HG03521 (cell line): ENCODE data around the gene LRTM2.

ENCODE experiments used
- ATAC-seq: cut with Tn5 transposase; IDR thresholded peaks from one replicate; pipeline ENCODE4 v1.9.1; 2021; ENCODE audit warnings: mild to moderate bottlenecking, moderate library complexity; ENCODE audit not compliant: unreplicated experiment

LRTM2 gene

GRCh38 chr12:1827826-1828805 lies 7.8 kb downstream of the LRTM2 start:
- no peak for ATAC-seq

- ATAC-seq: no peak
These were observed 8.5 kb downstream of the LRTM2 start for GRCh38 chr12:1828856-1829255.

- ATAC-seq: no peak
These were observed 9.0 kb downstream of the LRTM2 start for GRCh38 chr12:1829306-1829900.

- no peak for ATAC-seq
These were observed 10.1 kb downstream of the LRTM2 start for GRCh38 chr12:1830401-1830845.

DNA sequence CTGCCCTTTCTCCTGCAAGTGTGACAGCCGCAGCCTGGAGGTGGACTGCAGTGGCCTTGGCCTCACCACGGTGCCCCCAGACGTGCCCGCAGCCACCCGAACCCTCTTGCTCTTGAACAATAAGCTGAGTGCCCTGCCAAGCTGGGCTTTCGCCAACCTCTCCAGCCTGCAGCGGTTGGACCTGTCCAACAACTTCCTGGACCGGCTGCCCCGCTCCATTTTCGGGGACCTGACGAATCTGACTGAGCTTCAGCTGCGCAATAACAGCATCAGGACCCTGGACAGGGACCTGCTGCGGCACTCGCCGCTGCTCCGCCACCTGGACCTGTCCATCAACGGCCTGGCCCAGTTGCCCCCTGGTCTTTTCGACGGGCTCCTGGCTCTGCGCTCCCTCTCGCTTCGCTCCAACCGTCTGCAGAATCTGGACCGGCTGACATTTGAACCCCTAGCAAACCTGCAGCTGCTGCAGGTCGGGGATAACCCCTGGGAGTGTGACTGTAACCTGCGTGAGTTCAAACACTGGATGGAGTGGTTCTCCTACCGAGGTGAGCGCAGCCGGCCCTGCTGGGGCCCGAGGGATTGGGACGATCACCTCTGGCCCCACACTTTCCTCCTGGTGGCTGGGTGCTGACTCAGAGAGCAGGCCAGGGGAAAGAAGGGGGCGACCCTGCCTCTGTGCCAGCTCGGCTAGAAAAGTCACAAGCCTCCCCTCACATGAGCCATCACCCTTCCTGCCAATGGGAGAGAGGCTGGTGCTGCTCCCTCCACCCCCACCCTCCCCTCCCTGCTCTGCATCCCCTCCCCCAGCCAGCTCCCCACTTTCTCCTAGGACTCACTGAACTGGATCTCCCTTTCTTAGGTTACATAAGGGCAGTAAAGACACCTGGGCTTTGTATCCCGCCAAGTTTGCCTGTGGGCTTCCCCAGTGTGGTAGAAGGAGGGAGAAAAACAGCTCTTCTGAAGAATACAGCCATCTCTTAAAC lies 10.9 kb downstream of the LRTM2 start:
- no peak for ATAC-seq

DNA sequence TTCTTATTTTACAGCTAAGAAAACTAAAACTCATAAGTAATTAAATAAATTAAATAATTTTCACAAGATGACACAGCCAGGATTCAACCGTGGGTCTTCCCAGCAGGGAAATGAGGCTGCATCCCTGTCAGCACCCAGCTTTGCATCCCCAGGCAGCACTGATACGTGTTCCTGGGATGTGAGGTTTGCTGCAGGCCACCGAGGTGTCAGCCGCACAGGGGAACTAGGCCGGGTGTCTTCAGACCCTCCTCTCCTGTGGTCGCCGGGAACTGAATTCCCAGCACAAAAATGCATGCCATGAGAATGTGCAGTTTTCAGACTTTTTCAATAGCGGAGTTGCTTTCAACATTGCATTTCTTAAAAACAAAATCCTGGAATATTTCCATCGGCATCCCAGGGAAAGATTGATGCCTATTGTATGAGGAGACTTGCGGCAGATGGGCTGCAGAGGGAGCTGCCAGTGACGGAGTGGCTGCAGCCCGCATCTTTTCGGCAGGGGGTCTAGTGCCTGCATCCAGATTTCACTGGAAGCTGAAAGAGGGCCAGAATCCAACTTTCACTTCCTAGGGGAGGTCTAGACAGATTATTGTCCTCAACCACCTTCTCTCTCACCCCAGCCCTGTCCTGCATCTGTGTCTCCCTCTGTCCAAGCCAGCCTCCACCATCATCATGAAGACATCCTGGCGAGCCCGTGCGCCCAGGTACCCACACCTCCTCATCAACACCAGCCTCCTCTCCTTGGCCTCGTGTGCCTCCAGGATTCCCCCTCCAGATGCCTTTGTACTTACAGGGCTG lies 12.6 kb downstream of the LRTM2 start:
- no peak for ATAC-seq

DNA sequence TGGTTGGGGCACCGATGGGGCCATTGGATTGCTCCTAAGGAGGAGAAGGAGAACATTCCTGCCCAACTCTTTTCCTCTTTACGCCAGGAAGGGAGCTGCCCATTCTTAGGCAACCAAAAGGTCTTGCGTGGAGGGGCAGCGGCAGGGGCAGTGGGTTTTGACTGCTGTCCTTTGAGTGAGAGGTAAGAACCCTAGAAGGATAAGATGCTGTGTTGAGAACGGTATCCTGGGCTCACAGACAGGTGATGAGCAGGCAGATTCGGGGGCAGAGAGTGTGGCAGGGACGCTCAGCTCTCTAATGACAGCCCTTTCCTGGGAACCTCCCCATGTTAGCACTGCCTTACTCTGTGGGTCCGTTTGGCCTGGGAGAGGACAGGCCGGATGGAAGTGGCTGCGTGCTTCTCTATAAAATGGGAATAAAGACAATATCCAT lies 13.2 kb downstream of the LRTM2 start:
- no peak for ATAC-seq

DNA sequence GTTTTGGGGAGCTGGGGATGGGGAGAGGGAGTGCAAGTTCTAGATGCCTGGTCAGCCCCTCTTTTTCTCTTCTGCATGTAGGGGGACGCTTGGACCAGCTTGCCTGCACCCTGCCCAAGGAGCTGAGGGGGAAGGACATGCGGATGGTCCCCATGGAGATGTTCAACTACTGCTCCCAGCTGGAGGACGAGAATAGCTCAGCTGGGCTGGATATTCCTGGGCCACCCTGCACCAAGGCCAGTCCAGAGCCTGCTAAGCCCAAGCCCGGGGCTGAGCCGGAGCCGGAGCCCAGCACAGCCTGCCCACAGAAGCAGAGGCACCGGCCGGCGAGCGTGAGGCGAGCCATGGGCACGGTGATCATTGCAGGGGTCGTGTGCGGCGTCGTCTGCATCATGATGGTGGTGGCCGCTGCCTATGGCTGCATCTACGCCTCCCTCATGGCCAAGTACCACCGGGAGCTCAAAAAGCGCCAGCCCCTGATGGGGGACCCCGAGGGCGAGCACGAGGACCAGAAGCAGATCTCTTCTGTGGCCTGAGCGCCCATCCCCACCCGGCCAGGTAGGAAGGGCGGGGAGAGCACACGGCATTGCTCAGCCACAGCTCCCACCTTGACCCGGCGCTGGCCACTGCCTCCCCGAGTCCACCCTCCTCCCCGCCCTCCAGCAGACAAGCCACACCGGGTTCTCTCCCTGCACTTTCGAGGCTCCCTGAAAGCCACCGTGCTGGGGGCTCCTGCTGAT lies 14.0 kb downstream of the LRTM2 start:
- ATAC-seq: no peak

- ATAC-seq: no peak
These were observed 15.1 kb downstream of the LRTM2 start for GRCh38 chr12:1835211-1836131.

- no peak for ATAC-seq
These were observed 16.0 kb downstream of the LRTM2 start for GRCh38 chr12:1836241-1836803.

DNA sequence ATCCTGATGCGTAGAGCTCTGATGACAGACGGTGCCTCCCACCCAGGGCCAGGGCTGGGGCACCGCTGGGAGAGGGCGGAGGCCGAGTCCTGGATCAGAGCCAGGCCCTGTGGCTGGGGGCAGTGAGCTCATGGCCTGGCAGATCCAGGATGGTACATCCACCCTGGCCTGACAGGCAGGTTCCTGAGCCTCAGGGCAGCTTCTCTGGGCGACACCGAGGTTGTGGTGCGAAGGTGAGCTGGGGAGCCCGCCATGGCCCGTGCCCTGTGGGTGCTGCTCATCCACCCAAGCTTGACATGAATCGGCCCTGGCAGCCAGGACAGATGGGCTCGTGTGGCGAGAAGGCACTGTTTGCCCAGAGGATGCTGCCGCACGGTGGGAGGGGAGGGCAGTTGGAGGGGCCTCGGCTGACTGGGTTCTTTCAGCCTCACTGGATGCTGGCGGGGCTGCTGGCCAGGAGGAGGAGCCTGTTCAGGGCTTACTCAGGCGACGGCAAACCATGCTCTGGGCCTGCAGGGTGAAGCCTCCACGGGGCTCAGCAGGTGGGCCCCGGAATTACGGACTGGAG lies 16.6 kb downstream of the LRTM2 start:
- ATAC-seq: no peak

GRCh38 chr12:1837541-1838204 lies 17.3 kb downstream of the LRTM2 start:
- ATAC-seq: no peak

GRCh38 chr12:1838205-1838993 lies 18.0 kb downstream of the LRTM2 start:
- no peak for ATAC-seq

GRCh38 chr12:1838994-1839365 lies 18.6 kb downstream of the LRTM2 start:
- ATAC-seq: no peak

- no peak for ATAC-seq
These were observed 19.1 kb downstream of the LRTM2 start for GRCh38 chr12:1839464-1839863.
